HL-60/S4 treated with retinoic acid at 250 ng/mL for 4 days and 3 days (cell line): ENCODE measurements around the gene RAB29.
"Not testable (repeated sequence)": the region's sequence is repeated elsewhere in the genome, so short reads cannot be mapped to it uniquely, and the experiment has no call there.

Experiments used
- in situ Hi-C: fragments of 300-500 bp; cut with MboI; formaldehyde crosslinking; loops from 2 replicates; pipeline ENCODE4 v1.7.0; 2022; ENCODE audit warnings: low sequenced_read_pairs

The RAB29 gene

DNA sequence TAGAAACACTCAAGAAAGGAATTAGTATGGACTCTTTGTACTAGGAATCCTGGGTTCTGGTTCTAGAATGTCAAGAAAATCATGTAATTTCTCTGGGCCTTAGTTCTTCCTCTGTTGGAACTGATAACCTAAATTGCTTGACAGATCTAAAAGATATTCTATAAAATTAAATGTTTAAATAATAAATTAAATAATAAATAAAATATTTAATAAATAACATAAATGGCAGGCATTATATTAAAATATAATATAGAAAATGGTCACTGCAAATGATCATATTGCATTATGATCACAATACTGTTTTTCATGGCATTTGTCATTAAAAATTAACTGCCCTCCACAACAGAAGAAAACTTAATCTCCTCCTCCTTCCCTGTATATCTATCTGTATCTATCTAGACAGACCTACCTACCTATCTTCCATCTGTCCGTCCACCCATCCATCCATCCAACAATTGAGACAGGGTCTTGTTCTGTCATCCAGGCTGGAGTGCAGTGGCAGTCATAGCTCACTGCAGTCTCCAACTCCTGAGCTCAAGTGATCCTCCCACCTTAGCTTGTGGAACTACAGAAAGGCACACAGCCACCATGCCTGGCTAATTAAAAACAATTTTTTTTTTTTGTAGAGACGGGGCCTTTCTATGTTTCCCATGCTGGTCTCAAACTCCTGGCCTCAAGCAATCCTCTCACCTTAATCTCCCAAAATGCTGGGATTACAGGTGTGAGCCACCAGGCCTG, 41.7 kb downstream of the RAB29 start:
- in situ Hi-C loops, result no loop called here

GRCh38 chr1:205729945-205730610, 45.2 kb downstream of the RAB29 start:
- in situ Hi-C loops, result no loop called here

- in situ Hi-C loops, result no loop called here
Observed at GRCh38 chr1:205726619-205727125, 48.6 kb downstream of the RAB29 start.

DNA sequence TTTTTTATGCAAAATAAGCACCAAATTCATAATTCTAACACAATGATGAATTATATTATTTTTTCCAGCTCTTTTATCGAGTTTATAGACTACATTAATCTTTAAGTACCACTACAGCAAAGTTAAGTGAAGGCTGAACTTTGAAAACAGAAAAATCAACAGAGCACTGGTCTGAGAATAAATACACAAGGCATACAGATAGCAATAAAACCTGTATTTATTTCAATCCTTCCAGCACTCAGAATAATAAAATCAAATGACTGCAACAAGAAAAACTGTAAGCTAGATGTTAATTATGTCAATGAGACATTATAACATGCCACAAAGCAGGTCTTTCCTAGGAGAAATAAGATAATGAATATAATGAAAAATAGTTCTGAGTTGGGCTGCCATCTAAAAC, 49.8 kb downstream of the RAB29 start:
- in situ Hi-C loops, result no loop called here

DNA sequence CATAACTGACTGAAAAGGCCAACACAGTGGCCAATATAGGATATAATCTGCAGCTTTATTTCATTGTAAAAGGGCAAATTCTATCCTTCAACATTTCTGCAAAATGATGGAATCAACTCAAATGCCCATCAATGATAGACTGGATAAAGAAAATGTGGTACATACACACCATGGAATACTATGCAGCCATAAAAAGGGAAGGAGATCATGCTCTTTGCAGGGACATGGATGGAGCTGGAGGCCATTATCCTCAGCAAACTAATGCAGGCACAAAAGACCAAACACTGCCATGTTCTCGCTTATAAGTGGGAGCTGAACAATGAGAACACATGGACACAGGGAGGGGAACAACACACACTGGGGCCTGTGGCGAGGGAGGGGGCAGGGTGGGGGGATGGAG, 54.5 kb downstream of the RAB29 start:
- in situ Hi-C loops, result not testable (repeated sequence)

GRCh38 chr1:205719762-205720161, 55.5 kb downstream of the RAB29 start:
- in situ Hi-C loops, result no loop called here

- in situ Hi-C loops, result no loop called here
Observed at GRCh38 chr1:205719015-205719414, 56.3 kb downstream of the RAB29 start.
